GM12878 (cell line): ENCODE measurements around the gene DPP6. TPM values are rescaled to one million over a fixed set of nuclear protein-coding genes. Genes with fewer than 3 reads are reported as not detected.

Experiments used
- ATAC-seq: fragments of 200-7000 bp; cut with Tn5 transposase; 3 replicates; pipeline ENCODE4 v1.9.1; 2020; ENCODE audit warnings: mild to moderate bottlenecking, moderate library complexity
- BruUV-seq: library from RNA; stranded (reverse); fragments of 400-500 nt; replicated peaks from 2 replicates; lab custom pipeline; 2021; lab: Mats Ljungman, UMichigan
- CTCF ChIA-PET: fragments of 300-600 bp; sonication (Branson Sonifier 250); formaldehyde crosslinking; extraction: SDS; loops from one replicate; lab custom pipeline; 2021; ENCODE audit warnings: inconsistent platforms; lab: Yijun Ruan, JAX
- POLR2A ChIA-PET: fragments of 350-600 bp; formaldehyde crosslinking; extraction: SDS; loops from one replicate; lab custom pipeline; 2021; ENCODE audit warnings: inconsistent platforms; lab: Charles Lee
- RAD21 ChIA-PET: fragments of 300-600 bp; sonication (Branson Sonifier 250); formaldehyde crosslinking; loops from one replicate; lab custom pipeline; 2023; ENCODE audit warnings: antibody characterized with exemption; ENCODE audit not compliant: unreplicated experiment; lab: Charles Lee
- SMC1A ChIA-PET: fragments of 300-600 bp; sonication (Branson Sonifier 250); formaldehyde crosslinking; loops from one replicate; lab custom pipeline; 2023; ENCODE audit not compliant: unreplicated experiment, uncharacterized antibody; lab: Charles Lee
- DNase-seq: peaks from one replicate; pipeline ENCODE4 v3.0.0-alpha.2; 2011; ENCODE audit warnings: low read depth, low spot score
- FAIRE-seq: peaks from 3 replicates; lab custom pipeline; 2011; peaks lifted over from hg19 to GRCh38; lab: Jason Lieb, UNC
- H2AFZ ChIP-seq: 2 replicates; pipeline ENCODE4 v1.6.0; 2011; ENCODE audit warnings: low read depth, low read length, control low read depth; ENCODE audit not compliant: control insufficient read depth
- H3K27ac ChIP-seq: 2 replicates; pipeline ENCODE4 v1.5.1; 2011; ENCODE audit warnings: control low read depth; ENCODE audit not compliant: control insufficient read depth, insufficient read depth
- H3K27me3 ChIP-seq, 2 experiments: replicated peaks in 1 of 2; 2 replicates each; pipeline versions ENCODE4 v1.6.0 to v1.6.1; 2011; ENCODE audit warnings: low read length in 1 of 2; ENCODE audit not compliant: control insufficient read depth in 2 of 2, insufficient read depth in 2 of 2
- H3K36me3 ChIP-seq, 2 experiments: 2 replicates each; pipeline ENCODE4 v1.5.1; 2011; ENCODE audit warnings: low read length in 1 of 2; ENCODE audit not compliant: control insufficient read depth in 2 of 2, insufficient read depth in 2 of 2
- H3K4me1 ChIP-seq: 2 replicates; pipeline ENCODE4 v1.6.1; 2011; ENCODE audit warnings: mild to moderate bottlenecking, low read length, moderate library complexity, mixed read lengths; ENCODE audit not compliant: control insufficient read depth, insufficient read depth
- H3K4me2 ChIP-seq: 2 replicates; pipeline ENCODE4 v1.6.0; 2011; ENCODE audit warnings: control low read depth; ENCODE audit not compliant: control insufficient read depth, insufficient read depth
- H3K4me3 ChIP-seq: fragments of 200-600 bp; sonication (generic); 2 replicates; pipeline ENCODE4 v1.5.1; 2016
- H3K79me2 ChIP-seq: 2 replicates; pipeline ENCODE4 v1.6.0; 2011; ENCODE audit warnings: low read length; ENCODE audit not compliant: control insufficient read depth, insufficient read depth
- H3K9ac ChIP-seq: 2 replicates; pipeline ENCODE4 v1.8.0; 2011; ENCODE audit warnings: low read length, control low read depth, mixed read lengths; ENCODE audit not compliant: control insufficient read depth, insufficient read depth
- H3K9me3 ChIP-seq: replicated peaks from 3 replicates; pipeline ENCODE4 v1.5.1; 2011; ENCODE audit warnings: mild to moderate bottlenecking, low read length; ENCODE audit not compliant: control insufficient read depth, insufficient read depth
- H4K20me1 ChIP-seq: 2 replicates; pipeline ENCODE4 v1.6.0; 2011; ENCODE audit not compliant: control insufficient read depth, insufficient read depth
- LARP7 ChIP-seq: fragments of 450-650 bp; IDR thresholded peaks from 2 replicates; pipeline ENCODE4 v1.6.1; 2017; ENCODE audit warnings: mild to moderate bottlenecking
- PAX5 ChIP-seq: IDR thresholded peaks from 2 replicates; pipeline ENCODE4 v1.6.1; 2011; ENCODE audit warnings: low read depth, low read length, borderline replicate concordance
- RAD51 ChIP-seq: fragments of 450-650 bp; IDR thresholded peaks from 2 replicates; pipeline ENCODE4 v1.6.1; 2016; ENCODE audit warnings: moderate library complexity, mild to moderate bottlenecking, inconsistent platforms
- USF2 ChIP-seq: IDR thresholded peaks from 2 replicates; pipeline ENCODE4 v1.6.1; 2011; ENCODE audit warnings: low read depth, low read length, improper control_type of control experiment, borderline replicate concordance
- ZBTB33 ChIP-seq: fragments of 450-650 bp; IDR thresholded peaks from 2 replicates; pipeline ENCODE4 v1.6.1; 2017; ENCODE audit warnings: mild to moderate bottlenecking
- ZNF24 ChIP-seq: fragments of 450-650 bp; IDR thresholded peaks from 2 replicates; pipeline ENCODE4 v1.6.1; 2017; ENCODE audit warnings: antibody characterized with exemption, mild to moderate bottlenecking
- WGBS: methylation state at CpG from one replicate; pipeline ENCODE4 v1.1.6; 2016; ENCODE audit warnings: low lambda C conversion rate; ENCODE audit not compliant: insufficient replicate concordance, insufficient coverage; ENCODE audit errors: missing lambda C conversion rate; 5-methylcytosine and 5-hydroxymethylcytosine counted together
- in situ Hi-C: fragments of 300-500 bp; cut with MboI; formaldehyde crosslinking; loops from 9 replicates; pipeline ENCODE4 v1.14.3; 2018; ENCODE audit warnings: mixed read lengths
- intact Hi-C: fragments of 100-400 bp; cut with micrococcal nuclease; formaldehyde crosslinking; loops from one replicate; pipeline ENCODE4 v1.14.2; 2022; ENCODE audit not compliant: unreplicated experiment
- polyA plus RNA-seq, 11 experiments: library from polyadenylated mRNA; depleted of rRNA in 4 of 11; unstranded in 6 of 11; stranded (reverse) in 5 of 11; fragments of >200 nt; fragmentation: Nextera tagmentation in 4 of 11; fragmentation: Illumina TruSeq in 1 of 11; extraction: Ambion mirVana in 4 of 11; extraction: Trizol in 1 of 11; gene quantifications; 1 replicate in 1 of 11; 2 replicates in 10 of 11; pipeline versions ENCODE4 v1.2.1 to v1.2.3, GENCODE V29; 2011 to 2016; ENCODE audit warnings: inconsistent platforms in 2 of 11, missing spikeins in 2 of 11, low read depth in 1 of 11
- total RNA-seq, 4 experiments: library from RNA; depleted of rRNA in 3 of 4; stranded (reverse); fragments of >200 nt in 3 of 4; fragmentation: Illumina TruSeq in 1 of 4; extraction: Trizol in 1 of 4; gene quantifications; 2 replicates each; pipeline versions ENCODE4 v1.2.1 to v1.2.3, GENCODE V29; 2013 to 2021

Gene DPP6
- total and polyA plus RNA-seq, 10 of the 15 experiments (the other 5 are each of a cell fraction or from before 2014, with no cell fraction given), result not detected

- in situ Hi-C loops, result no loop called here
- Histone ChIP-seq H3K4me2 (peak overlapping the region; percentile 15), H3K9ac (no peak overlapping the region), H3K4me1 (no peaks in the 10 kb centered on the region), H3K36me3 (no peaks in the 10 kb centered on the region)
- TF ChIP-seq USF2 (no peak), ZNF24 (no peak), LARP7 (no peak), ZBTB33 (no peak), RAD51 (no peak), PAX5 (no peak)
- TF ChIP-seq, all 136 proteins: peak for 0
- ChIA-PET POLR2A (no interaction called here), RAD21 (interaction anchor here (0.6 to 1.2 kb wide), 4 partner anchors 14 to 585 kb away, joined by 3 to 7 read pairs (median 4); no protein-coding TSS in a partner anchor), CTCF (interaction anchor here (0.6 to 8.1 kb wide), 20 partner anchors 9 to 563 kb away, joined by 3 to 61 read pairs (median 4); no protein-coding TSS in a partner anchor), SMC1A (interaction anchor here (0.9 to 3.1 kb wide), 5 partner anchors 13 to 81 kb away, joined by 3 to 16 read pairs (median 4); no protein-coding TSS in a partner anchor)
- H4K20me1 ChIP-seq, result no peaks in the 10 kb centered on the region
- WGBS, result 37% methylated on average over 34 of the region's 36 CpGs
- no TSS peak for BruUV-seq
- H3K4me3 ChIP-seq, result no peak overlapping the region
- ATAC-seq, result no peak; the same call in 2 of the 3 replicates
- peaks cover 3% of the 10 kb centered on the region; the same call in 1 of the 3 replicates for H3K9me3 ChIP-seq
- no peaks in the 10 kb centered on the region; a peak in 1 of 4 replicates for H3K27me3 ChIP-seq
- H3K79me2 ChIP-seq, result no peaks in the 10 kb centered on the region
- no peak for FAIRE-seq
- intact Hi-C loops, result loop anchor here (5.0 kb wide), 2 partner anchors 47 to 428 kb away; no protein-coding TSS in a partner anchor
- no peak for DNase-seq
- H2AFZ ChIP-seq, result no peak overlapping the region; the same call in 1 of the 2 replicates
- H3K27ac ChIP-seq, result no peak overlapping the region
Measured at GRCh38 chr7:154914308-154914995, 862.3 kb downstream of the DPP6 start.
